BE2C (cell line): ENCODE measurements around the gene SELE.

Experiments used
- DNase-seq: peaks from one replicate; pipeline ENCODE4 v3.0.0-alpha.2; 2020
- H3K27me3 ChIP-seq: fragments of 250-450 bp; sonication (Bioruptor Pico); 2 replicates; pipeline ENCODE4 v1.5.1; 2020; ENCODE audit warnings: mild to moderate bottlenecking
- H3K36me3 ChIP-seq: fragments of 250-450 bp; sonication (Bioruptor Pico); 2 replicates; pipeline ENCODE4 v1.5.1; 2020; ENCODE audit warnings: mild to moderate bottlenecking
- H3K4me1 ChIP-seq: fragments of 250-450 bp; sonication (Bioruptor Pico); 2 replicates; pipeline ENCODE4 v1.5.1; 2020
- H3K4me3 ChIP-seq: 2 replicates; pipeline ENCODE4 v1.5.1; 2011; ENCODE audit warnings: low read depth, low read length
- H3K9me3 ChIP-seq: fragments of 250-450 bp; sonication (Bioruptor Pico); 2 replicates; pipeline ENCODE4 v1.5.1; 2020
- TF ChIP-seq, protein P1 (sequence below): IDR thresholded peaks from 2 replicates; pipeline ENCODE4 v1.5.1; 2012; ENCODE audit warnings: mild to moderate bottlenecking, low read depth, low read length

SELE gene

DNA sequence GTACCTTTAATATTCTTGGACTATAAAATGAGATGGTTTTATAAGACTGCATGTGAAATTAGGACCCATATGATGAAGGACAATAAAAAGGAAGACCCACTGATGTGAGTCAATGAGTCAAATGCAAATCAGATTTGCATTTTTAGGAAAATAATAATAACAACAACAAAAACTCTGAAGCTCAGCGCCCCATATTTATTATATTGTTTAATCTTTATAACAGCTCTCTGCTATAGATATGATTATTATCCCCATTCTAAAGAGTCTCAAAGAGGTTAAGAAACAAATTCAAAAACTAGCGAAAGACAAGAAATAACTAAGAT, 21.6 kb downstream of the SELE start:
- Histone ChIP-seq H3K36me3 (no peaks in the 10 kb centered on the region), H3K9me3 (no peaks in the 10 kb centered on the region), H3K4me3 (no peak overlapping the region), H3K27me3 (peaks cover 11% of the 10 kb centered on the region), H3K4me1 (no peaks in the 10 kb centered on the region)
- no peak for DNase-seq
- TF ChIP-seq, protein P1, sequence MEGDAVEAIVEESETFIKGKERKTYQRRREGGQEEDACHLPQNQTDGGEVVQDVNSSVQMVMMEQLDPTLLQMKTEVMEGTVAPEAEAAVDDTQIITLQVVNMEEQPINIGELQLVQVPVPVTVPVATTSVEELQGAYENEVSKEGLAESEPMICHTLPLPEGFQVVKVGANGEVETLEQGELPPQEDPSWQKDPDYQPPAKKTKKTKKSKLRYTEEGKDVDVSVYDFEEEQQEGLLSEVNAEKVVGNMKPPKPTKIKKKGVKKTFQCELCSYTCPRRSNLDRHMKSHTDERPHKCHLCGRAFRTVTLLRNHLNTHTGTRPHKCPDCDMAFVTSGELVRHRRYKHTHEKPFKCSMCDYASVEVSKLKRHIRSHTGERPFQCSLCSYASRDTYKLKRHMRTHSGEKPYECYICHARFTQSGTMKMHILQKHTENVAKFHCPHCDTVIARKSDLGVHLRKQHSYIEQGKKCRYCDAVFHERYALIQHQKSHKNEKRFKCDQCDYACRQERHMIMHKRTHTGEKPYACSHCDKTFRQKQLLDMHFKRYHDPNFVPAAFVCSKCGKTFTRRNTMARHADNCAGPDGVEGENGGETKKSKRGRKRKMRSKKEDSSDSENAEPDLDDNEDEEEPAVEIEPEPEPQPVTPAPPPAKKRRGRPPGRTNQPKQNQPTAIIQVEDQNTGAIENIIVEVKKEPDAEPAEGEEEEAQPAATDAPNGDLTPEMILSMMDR, result no peak

DNA sequence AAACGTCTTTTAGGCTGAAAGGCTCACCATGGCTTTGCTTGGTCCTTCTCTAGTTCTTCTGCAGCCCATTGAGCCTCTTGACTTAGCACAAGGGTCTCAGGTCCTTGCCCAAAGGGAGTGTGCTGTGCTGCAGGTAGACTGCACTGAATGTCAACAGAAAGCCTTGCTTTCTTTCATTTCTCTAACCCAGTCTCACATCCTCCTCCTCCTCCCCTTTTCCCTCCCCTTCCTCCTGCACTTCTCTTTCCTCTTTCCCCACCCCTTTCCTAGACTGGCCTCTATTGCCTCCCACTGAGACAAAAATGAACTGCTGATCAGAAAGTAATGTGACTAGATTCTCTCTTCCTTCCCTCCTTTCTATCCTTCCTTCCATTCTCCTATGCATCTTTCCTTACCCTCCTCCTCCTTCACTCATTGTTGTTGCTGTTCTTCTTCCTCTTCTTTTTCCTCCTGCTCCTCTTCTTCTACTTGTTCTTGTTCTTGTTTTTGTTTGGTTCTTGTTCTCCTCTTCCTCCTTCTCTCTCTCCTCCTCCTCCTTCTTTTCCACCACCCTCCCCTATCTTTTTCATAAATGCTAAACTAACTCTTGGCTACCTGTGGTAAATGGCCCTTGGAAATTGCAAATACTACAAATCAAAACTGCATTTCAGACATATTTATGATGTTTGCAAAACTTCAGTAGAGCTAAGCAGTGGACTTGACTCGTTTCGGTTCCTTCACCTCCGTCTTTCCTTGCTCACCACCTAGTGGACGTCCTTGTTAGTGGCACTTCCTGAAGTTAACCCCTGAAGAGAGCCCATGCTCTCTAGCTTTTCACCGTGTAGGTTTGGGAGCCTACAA, 22.2 kb downstream of the SELE start, which contains the start of gene SELL:
Gene SELL, minus strand, starts transcription at position 152 of the 840 bp plus-strand sequence. Its CDS starts 122 bp downstream, at position 30.
- no peaks in the 10 kb centered on the region for H3K4me1 ChIP-seq
- no peaks in the 10 kb centered on the region for H3K36me3 ChIP-seq
- H3K9me3 ChIP-seq, result no peaks in the 10 kb centered on the region
- DNase-seq, result peak; percentile 51
- TF ChIP-seq, protein P1, result peak; percentile 89
- peaks cover 16% of the 10 kb centered on the region for H3K27me3 ChIP-seq
- no peak within 1 kb of the TSS; the same call in 1 of the 2 replicates for H3K4me3 ChIP-seq

DNA sequence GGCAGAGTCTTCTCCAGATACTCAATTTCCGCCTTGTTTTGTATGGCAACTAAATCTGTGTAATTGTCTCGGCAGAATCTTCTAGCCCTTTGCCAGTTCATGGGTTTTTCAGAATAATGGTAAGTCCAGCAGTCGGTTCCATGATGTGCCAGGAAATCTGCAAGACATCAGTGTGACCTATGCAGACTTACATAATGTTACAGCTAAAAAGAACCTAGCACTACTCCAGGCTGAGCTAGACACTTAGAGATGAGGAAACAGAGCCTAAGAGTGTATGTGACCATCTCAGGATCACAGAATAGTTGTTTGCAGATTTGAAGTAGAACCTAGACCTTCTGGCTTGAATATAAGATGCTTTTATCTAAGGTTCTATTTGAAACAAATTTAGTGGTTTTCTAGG, 25.2 kb downstream of the SELE start:
- no peaks in the 10 kb centered on the region for H3K36me3 ChIP-seq
- TF ChIP-seq, protein P1, result no peak
- no peak overlapping the region for H3K4me3 ChIP-seq
- DNase-seq, result no peak
- H3K4me1 ChIP-seq, result no peaks in the 10 kb centered on the region
- H3K27me3 ChIP-seq, result peaks cover 27% of the 10 kb centered on the region
- H3K9me3 ChIP-seq, result no peaks in the 10 kb centered on the region

DNA sequence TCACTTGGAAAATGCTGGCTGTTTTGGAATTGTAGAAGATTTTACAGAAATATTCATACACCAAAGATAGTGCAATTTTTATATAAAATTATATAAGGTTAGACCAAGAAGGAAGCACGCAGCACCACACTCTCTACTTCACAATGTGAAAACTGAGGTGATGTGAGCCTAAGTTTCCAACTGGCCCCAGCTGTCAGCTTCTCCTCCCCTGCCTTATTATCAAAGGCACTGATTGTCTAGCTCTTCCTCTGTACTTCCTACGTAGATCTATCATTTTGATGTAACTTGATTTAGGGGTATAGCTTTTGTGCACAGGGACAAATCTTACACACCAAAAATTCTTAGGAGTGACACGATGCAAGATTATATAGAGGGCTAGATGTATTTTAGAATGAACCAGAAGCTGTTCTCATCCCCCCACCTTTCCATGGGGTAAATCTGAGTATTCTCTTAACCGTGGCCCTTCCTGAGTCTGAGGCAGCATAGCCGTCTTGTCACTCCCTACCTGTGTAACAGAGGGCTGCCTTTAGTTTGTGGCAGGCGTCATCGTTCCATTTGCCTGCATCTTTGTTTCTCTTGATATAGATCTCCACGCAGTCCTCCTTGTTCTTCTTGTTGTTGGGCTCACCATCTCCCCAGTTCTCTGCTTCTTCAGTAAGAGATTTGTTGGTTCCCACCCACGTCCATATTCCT, 25.8 kb downstream of the SELE start:
- H3K36me3 ChIP-seq, result no peaks in the 10 kb centered on the region
- no peaks in the 10 kb centered on the region for H3K9me3 ChIP-seq
- no peak for DNase-seq
- TF ChIP-seq, protein P1, result no peak
- H3K4me3 ChIP-seq, result no peak overlapping the region
- H3K4me1 ChIP-seq, result no peaks in the 10 kb centered on the region
- H3K27me3 ChIP-seq, result peaks cover 27% of the 10 kb centered on the region

- Histone ChIP-seq H3K4me1 (no peaks in the 10 kb centered on the region), H3K9me3 (no peaks in the 10 kb centered on the region), H3K4me3 (no peak overlapping the region), H3K36me3 (no peaks in the 10 kb centered on the region), H3K27me3 (peaks cover 27% of the 10 kb centered on the region)
- no peak for DNase-seq
- TF ChIP-seq, protein P1, result no peak
Observed at GRCh38 chr1:169704797-169705196, 29.1 kb downstream of the SELE start.
